HG02678 (cell line): Measurements from ENCODE around the gene CLMP.
"Not testable (repeated sequence)": the region's sequence is repeated elsewhere in the genome, so short reads cannot be mapped to it uniquely, and the experiment has no call there.

Source experiments
- ATAC-seq: cut with Tn5 transposase; IDR thresholded peaks from one replicate; pipeline ENCODE4 v1.9.1; 2021; ENCODE audit warnings: mild to moderate bottlenecking, moderate library complexity; ENCODE audit not compliant: unreplicated experiment

Gene CLMP

GRCh38 chr11:123170929-123171328, 24.1 kb downstream of the CLMP start:
- no peak for ATAC-seq

GRCh38 chr11:123169821-123170220, 25.2 kb downstream of the CLMP start:
- ATAC-seq, result no peak

- no peak for ATAC-seq
These were observed 26.0 kb downstream of the CLMP start for GRCh38 chr11:123168955-123169484.

GRCh38 chr11:123168241-123168640, 26.8 kb downstream of the CLMP start:
- no peak for ATAC-seq

- no peak for ATAC-seq
These were observed 28.9 kb downstream of the CLMP start for GRCh38 chr11:123166071-123166559.

- ATAC-seq, result no peak
These were observed 30.2 kb downstream of the CLMP start for GRCh38 chr11:123164732-123165450.

GRCh38 chr11:123163621-123164020, 31.4 kb downstream of the CLMP start:
- no peak for ATAC-seq

- no peak for ATAC-seq
These were observed 33.5 kb downstream of the CLMP start for GRCh38 chr11:123161376-123162030.

- no peak for ATAC-seq
These were observed 35.7 kb downstream of the CLMP start for GRCh38 chr11:123159183-123159857.

GRCh38 chr11:123158033-123159003, 36.7 kb downstream of the CLMP start:
- ATAC-seq, result no peak

GRCh38 chr11:123152951-123153350, 42.1 kb downstream of the CLMP start:
- ATAC-seq, result no peak

- ATAC-seq, result not testable (repeated sequence)
These were observed 42.7 kb downstream of the CLMP start for GRCh38 chr11:123152346-123152745.

GRCh38 chr11:123151796-123152195, 43.3 kb downstream of the CLMP start:
- ATAC-seq, result no peak

GRCh38 chr11:123151366-123151765, 43.7 kb downstream of the CLMP start:
- no peak for ATAC-seq

- ATAC-seq, result no peak
These were observed 44.2 kb downstream of the CLMP start for GRCh38 chr11:123150882-123151281.

GRCh38 chr11:123148965-123149364, 46.1 kb downstream of the CLMP start:
- no peak for ATAC-seq

- ATAC-seq, result no peak
These were observed 49.4 kb downstream of the CLMP start for GRCh38 chr11:123145661-123146060.

- ATAC-seq, result no peak
These were observed 49.8 kb downstream of the CLMP start for GRCh38 chr11:123145220-123145619.

- ATAC-seq, result no peak
These were observed 50.3 kb downstream of the CLMP start for GRCh38 chr11:123144707-123145106.

GRCh38 chr11:123143921-123144320, 51.1 kb downstream of the CLMP start:
- ATAC-seq, result no peak
